ENCODE measurements around the gene THOC5. TPM values are rescaled to one million over a fixed set of nuclear protein-coding genes. Genes with fewer than 3 reads are reported as not detected.

The THOC5 gene
- total and polyA plus RNA-seq, 9 donors: 26.2 to 51.6 (median 33.5) TPM

GRCh38 chr22:29477723-29478318 is 75.7 kb downstream of the THOC5 start:
- Histone ChIP-seq H3K4me1 (ENCODE audit: insufficient read depth) (peaks cover 31% of the 10 kb centered on the region), H3K4me3 (no peak overlapping the region), H3K36me3 (no peaks in the 10 kb centered on the region), H3K27ac (no peak overlapping the region), H3K27me3 (no peaks in the 10 kb centered on the region), H3K9me3 (no peaks in the 10 kb centered on the region)
- intact Hi-C loops (cut with DNase I): no loop called here
- DNase-seq: no peak
- TF ChIP-seq CTCF (IDR thresholded peaks at IDR 0.05): no peak
- TF ChIP-seq EP300 (IDR thresholded peaks at IDR 0.05): no peak
- TF ChIP-seq POLR2A (IDR thresholded peaks at IDR 0.05): no peak
- WGBS, 3 donors: 38 to 48% (median 44%) methylated on average over 4 of the region's 4 CpGs

GRCh38 chr22:29476116-29476515 is 77.4 kb downstream of the THOC5 start:
- no peak overlapping the region for H3K27ac ChIP-seq
- H3K27me3 ChIP-seq: no peaks in the 10 kb centered on the region
- peaks cover 21% of the 10 kb centered on the region for H3K4me1 ChIP-seq (ENCODE audit: insufficient read depth)
- H3K9me3 ChIP-seq: no peaks in the 10 kb centered on the region
- 48 to 60% (median 56%) methylated on average over 6 of the region's 6 CpGs for WGBS, 3 donors
- intact Hi-C loops (cut with DNase I): no loop called here
- H3K4me3 ChIP-seq: no peak overlapping the region
- TF ChIP-seq POLR2A (IDR thresholded peaks at IDR 0.05) (no peak), CTCF (IDR thresholded peaks at IDR 0.05) (no peak), EP300 (IDR thresholded peaks at IDR 0.05) (no peak)
- DNase-seq: no peak
- H3K36me3 ChIP-seq: no peaks in the 10 kb centered on the region

- Histone ChIP-seq H3K4me1 (ENCODE audit: insufficient read depth) (peaks cover 17% of the 10 kb centered on the region), H3K27me3 (no peaks in the 10 kb centered on the region), H3K9me3 (no peaks in the 10 kb centered on the region), H3K27ac (no peak overlapping the region), H3K4me3 (no peak overlapping the region), H3K36me3 (no peaks in the 10 kb centered on the region)
- intact Hi-C loops (cut with DNase I): no loop called here
- no peak for DNase-seq
- TF ChIP-seq EP300 (IDR thresholded peaks at IDR 0.05) (no peak), POLR2A (IDR thresholded peaks at IDR 0.05) (no peak)
- 80 to 85% (median 84%) methylated on average over 8 of the region's 8 CpGs for WGBS, 3 donors
These were observed 78.0 kb downstream of the THOC5 start for GRCh38 chr22:29475550-29475949.

GRCh38 chr22:29473001-29473400 is 80.6 kb downstream of the THOC5 start:
- no peak for TF ChIP-seq CTCF (IDR thresholded peaks at IDR 0.05)
- TF ChIP-seq EP300 (IDR thresholded peaks at IDR 0.05): no peak
- TF ChIP-seq POLR2A (IDR thresholded peaks at IDR 0.05): no peak
- no peaks in the 10 kb centered on the region for H3K27me3 ChIP-seq
- no peak overlapping the region for H3K27ac ChIP-seq
- H3K4me1 ChIP-seq (ENCODE audit: insufficient read depth): no peaks in the 10 kb centered on the region
- no peaks in the 10 kb centered on the region for H3K9me3 ChIP-seq
- no peaks in the 10 kb centered on the region for H3K36me3 ChIP-seq
- DNase-seq: no peak
- WGBS, 3 donors: 74 to 86% (median 81%) methylated on average over 5 of the region's 5 CpGs
- intact Hi-C loops (cut with DNase I): no loop called here
- H3K4me3 ChIP-seq: no peak overlapping the region

- intact Hi-C loops (cut with DNase I): no loop called here
- H3K4me1 ChIP-seq (ENCODE audit: insufficient read depth): no peaks in the 10 kb centered on the region
- H3K36me3 ChIP-seq: no peaks in the 10 kb centered on the region
- H3K27ac ChIP-seq: no peak overlapping the region
- peak in 2 of 5 donors; percentile 37 to 55 for DNase-seq
- TF ChIP-seq POLR2A (IDR thresholded peaks at IDR 0.05) (no peak), CTCF (IDR thresholded peaks at IDR 0.05) (peak in 1 of 3 donors; percentile 11)
- no peak overlapping the region for H3K4me3 ChIP-seq
- 44 to 54% (median 52%) methylated on average over 54 of the region's 54 CpGs for WGBS, 3 donors
- no peaks in the 10 kb centered on the region for H3K27me3 ChIP-seq
- no peaks in the 10 kb centered on the region for H3K9me3 ChIP-seq
These were observed 83.2 kb downstream of the THOC5 start for GRCh38 chr22:29470159-29470855.
